HEK293T (cell line): Measurements from ENCODE around the gene BBX.

Experiments
- FOXA1 ChIP-seq: fragments of 450-650 bp; IDR thresholded peaks from 2 replicates; pipeline ENCODE4 v1.6.1; 2016; ENCODE audit warnings: mild to moderate bottlenecking
- PKNOX1 ChIP-seq: fragments of 450-650 bp; IDR thresholded peaks from 2 replicates; pipeline ENCODE4 v1.6.1; 2016
- ZNF384 ChIP-seq: fragments of 450-650 bp; IDR thresholded peaks from 2 replicates; pipeline ENCODE4 v1.6.1; 2016

- no peak for TF ChIP-seq FOXA1
- no peak for TF ChIP-seq PKNOX1
- no peak for TF ChIP-seq ZNF384
These were observed 145.7 kb downstream of the BBX start for GRCh38 chr3:107668416-107668815.
